GM10248 (cell line): ENCODE results near the gene ARL5B.

ENCODE experiments used
- CTCF ChIA-PET: fragments of 300-600 bp; sonication (Branson Sonifier 250); formaldehyde crosslinking; extraction: SDS; loops from one replicate; lab custom pipeline; 2021; ENCODE audit warnings: antibody characterized with exemption; lab: Yijun Ruan, JAX
- POLR2A ChIA-PET: fragments of 350-650 bp; sonication (Branson Sonifier 250); formaldehyde crosslinking; extraction: SDS; loops from one replicate; lab custom pipeline; 2020; ENCODE audit warnings: antibody characterized with exemption; lab: Yijun Ruan, JAX
- DNase-seq: peaks from one replicate; pipeline ENCODE4 v3.0.0; 2012; ENCODE audit errors: extremely low spot score
- CTCF ChIP-seq: IDR thresholded peaks from 2 replicates; pipeline ENCODE4 v1.5.1; 2012; ENCODE audit warnings: mild to moderate bottlenecking, low read depth; ENCODE audit errors: extremely low read depth, missing control alignments, control extremely low read depth

Gene ARL5B

GRCh38 chr10:18683427-18683826, 24.2 kb downstream of the ARL5B start:
- CTCF ChIA-PET, result interaction anchor here (0.9 to 1.4 kb wide), 3 partner anchors 13 to 21 kb away, joined by 3 to 4 read pairs (median 3); no protein-coding TSS in a partner anchor
- POLR2A ChIA-PET, result interaction anchor here (0.6 kb wide), 1 partner anchor 20 kb away, joined by 3 read pairs; no protein-coding TSS in a partner anchor
- no peak for DNase-seq
- no peak for TF ChIP-seq CTCF

GRCh38 chr10:18684416-18684815, 25.2 kb downstream of the ARL5B start:
- POLR2A ChIA-PET, result no interaction called here
- no peak for DNase-seq
- TF ChIP-seq CTCF, result no peak
- CTCF ChIA-PET, result interaction anchor here (0.9 to 1.3 kb wide), 3 partner anchors 13 to 20 kb away, joined by 3 to 4 read pairs (median 3); no protein-coding TSS in a partner anchor

DNA sequence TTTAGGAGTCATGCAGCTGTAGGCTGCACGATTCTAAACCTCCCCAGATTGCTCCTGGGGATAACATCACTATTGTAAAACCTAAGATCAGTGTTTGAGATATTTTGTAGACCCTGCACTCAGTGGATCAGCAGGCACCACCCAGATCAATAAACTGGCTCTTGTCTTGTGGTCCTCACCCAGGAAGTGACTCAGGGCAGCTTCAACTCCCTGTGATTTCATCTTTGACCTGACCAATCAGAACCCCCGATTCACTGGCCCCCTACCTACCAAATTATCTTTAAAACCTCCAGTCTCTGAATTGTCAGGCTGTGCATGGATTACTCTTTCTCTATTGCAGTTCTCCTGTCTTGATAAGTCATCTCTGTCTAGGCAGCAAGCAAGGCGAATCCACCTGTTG, 25.7 kb downstream of the ARL5B start:
- ChIA-PET CTCF (interaction anchor here (1.3 kb wide), 1 partner anchor 18 kb away, joined by 4 read pairs; no protein-coding TSS in a partner anchor), POLR2A (no interaction called here)
- no peak for TF ChIP-seq CTCF
- DNase-seq, result no peak

- no peak for TF ChIP-seq CTCF
- ChIA-PET POLR2A (no interaction called here), CTCF (no interaction called here)
- no peak for DNase-seq
Observed at GRCh38 chr10:18685555-18685954, 26.3 kb downstream of the ARL5B start.

- CTCF ChIA-PET, result interaction anchor here (1.6 kb wide), 1 partner anchor 20 kb away, joined by 6 read pairs; no protein-coding TSS in a partner anchor
- POLR2A ChIA-PET, result no interaction called here
- DNase-seq, result no peak
- no peak for TF ChIP-seq CTCF
Observed at GRCh38 chr10:18687195-18687594, 28.0 kb downstream of the ARL5B start.

DNA sequence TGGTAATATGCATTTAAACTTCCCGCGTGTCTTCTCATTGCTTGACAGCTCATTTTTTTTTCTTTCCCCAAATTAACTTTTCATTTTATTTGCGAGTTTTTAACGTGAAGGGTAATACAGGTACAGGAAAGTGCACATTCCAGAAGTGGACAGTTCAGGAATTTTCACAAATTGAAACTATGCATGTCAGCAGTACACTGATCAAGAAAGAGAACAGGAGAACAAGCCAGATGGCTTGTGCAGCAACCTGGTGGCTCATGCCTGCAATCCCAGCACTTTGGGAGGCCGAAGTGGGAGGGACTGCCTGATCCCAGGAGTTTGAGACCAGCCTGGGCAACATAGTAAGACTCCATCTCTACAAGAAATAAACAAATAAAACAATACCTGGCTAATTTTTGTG, 28.5 kb downstream of the ARL5B start:
- POLR2A ChIA-PET, result no interaction called here
- no peak for DNase-seq

More for the DNA sequence above, 28.5 kb downstream of the ARL5B start:
- CTCF ChIA-PET, result interaction anchor here (1.6 kb wide), 1 partner anchor 21 kb away, joined by 6 read pairs; no protein-coding TSS in a partner anchor
- TF ChIP-seq CTCF, result no peak
